NCI-H1048 (cell line): ENCODE measurements around the gene GPR55.
"Not testable (repeated sequence)": the region's sequence is repeated elsewhere in the genome, so short reads cannot be mapped to it uniquely, and the experiment has no call there.

ENCODE experiments used
- DNase-seq: peaks from one replicate; lab custom pipeline; 2025; lab: John Stamatoyannopoulos, UW

The GPR55 gene

DNA sequence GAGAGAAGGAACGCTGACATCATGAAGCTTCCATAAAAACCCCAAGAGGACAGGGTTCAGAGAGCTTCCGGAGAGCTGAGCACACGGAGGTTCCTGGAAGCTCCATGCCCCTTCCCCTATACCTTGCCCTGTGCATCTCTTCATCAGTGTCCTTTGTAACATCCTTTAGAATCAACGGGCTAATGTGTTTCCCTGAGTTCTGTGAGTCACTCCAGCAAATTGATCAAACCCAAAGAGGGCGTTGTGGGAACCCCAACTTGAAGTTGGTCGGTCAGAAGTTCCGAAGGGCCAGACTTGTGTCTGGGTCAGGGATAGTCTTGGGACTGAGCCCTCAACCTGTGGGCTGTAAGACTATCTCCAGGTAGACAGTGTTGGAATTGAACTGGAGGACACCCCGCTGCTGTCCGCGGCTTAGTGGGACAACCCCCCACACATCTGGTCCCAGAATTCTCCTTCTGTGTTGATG, 25.9 kb upstream of the GPR55 start:
- DNase-seq = no peak

DNA sequence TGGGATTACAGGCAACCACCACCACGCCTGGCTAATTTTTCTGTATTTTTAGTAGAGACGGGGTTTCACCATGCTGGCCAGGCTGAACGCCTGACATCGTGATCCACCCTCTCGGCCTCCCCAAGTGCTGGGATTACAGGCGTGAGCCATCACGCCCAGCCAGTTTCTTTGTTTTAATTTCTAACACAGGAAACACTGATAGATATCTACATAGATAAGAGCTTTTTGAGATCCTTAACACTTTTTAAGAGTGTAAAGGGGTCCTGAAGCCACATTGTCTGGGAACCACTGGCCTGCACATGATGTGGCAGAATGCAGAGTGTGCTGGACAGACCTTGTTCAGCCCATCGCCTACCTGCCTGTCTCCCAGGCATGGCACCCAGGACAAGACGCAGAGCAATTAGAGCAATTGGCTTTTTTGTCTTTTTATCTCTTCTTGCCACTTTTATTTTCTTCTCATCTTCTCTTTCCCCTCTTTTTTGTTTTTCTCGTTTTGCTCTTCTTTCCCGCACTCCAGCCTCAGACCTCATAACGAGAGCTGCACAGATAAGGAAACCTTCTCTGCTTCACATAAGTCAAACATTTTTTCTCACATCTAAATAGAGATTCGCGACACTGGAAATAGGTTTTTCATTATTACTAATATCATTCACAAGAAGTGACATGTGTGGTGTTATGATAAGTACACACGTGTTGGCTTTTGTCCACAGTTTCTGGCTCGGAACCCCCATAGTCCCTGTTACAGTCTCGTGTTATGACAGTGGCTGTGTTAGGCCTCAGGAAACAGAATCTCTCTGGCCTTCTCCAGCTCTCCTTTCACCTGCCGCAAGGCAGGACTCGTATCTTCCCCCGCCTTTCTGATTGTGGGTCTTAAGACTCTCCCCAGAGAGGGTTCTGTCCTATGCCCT, 25.2 kb upstream of the GPR55 start:
- DNase-seq = no peak

DNA sequence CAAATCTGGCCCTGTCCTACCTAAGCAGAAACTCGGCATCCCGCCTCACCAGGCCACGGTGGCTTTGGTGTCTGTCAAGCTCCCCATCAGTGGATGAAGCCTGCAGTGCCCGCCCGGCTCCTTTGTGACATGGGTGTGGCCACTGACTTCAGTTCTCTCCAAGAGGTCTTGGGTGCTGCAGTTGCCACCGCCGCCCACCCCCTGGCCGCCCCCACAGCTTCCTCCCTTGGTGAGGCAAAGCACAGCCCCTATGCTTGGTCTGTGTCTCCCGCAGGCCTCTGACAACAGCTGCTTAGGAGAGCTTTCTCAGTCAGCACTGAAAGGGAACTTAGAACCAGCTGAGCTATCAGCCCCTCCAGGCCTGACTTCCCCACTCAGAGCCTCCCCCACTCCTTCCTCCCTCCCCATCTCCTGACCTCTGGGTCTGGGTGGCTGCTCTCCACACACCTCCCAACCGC, 22.9 kb upstream of the GPR55 start:
- DNase-seq = no peak

DNA sequence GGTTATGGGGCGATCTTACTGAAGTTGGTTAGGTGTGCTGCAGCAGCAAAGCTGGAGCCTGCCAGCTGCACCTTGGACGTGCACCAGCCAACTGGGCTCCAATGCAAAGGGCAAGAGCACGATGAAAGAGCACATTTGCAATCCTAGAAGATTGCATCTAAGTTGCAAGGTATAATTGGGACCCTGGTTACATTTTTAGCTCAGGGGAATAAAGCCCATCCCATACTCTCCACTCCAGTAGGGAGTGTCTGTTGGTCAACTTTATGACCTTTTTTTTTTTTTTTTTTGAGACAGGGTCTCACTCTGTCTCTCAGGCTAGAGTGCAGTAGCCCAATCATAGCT, 22.2 kb upstream of the GPR55 start:
- DNase-seq = no peak

DNA sequence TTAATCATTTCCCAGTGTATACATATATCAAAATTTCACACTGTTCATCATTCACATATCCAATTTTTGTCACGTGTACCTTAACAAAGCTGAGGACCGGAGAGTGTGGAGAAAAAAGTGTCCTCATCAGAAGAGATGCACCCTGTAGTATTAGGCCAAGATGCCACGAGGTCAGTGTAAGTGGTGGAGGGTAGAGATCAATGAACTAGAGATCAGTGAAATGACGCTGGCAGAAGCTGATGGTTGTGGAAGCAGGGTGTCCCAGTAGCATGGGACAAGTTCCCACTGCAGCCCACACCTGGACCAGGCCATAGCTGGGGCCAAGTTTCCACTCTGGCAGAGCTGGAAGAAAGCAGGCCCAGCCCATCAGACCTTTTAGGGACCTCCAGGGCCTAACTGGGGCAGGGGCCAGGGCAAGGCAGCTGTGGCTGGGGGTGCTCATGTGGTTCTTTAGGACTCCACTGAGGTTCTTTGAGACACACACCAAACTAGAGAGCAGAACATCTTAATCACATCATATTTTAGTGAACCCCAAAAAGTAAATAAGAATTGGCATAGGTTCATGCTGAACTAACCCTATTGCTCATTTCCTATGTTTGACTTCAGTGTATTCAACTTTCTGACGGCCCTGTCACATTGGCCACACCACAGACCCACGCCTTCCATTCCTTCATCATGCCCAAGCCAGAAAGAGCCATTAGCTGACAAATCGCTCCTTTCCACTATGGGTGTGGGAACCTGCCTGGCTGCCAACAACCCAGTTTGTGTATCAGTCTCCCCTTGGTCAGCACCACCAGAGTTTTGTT, 21.6 kb upstream of the GPR55 start:
- no peak for DNase-seq

DNA sequence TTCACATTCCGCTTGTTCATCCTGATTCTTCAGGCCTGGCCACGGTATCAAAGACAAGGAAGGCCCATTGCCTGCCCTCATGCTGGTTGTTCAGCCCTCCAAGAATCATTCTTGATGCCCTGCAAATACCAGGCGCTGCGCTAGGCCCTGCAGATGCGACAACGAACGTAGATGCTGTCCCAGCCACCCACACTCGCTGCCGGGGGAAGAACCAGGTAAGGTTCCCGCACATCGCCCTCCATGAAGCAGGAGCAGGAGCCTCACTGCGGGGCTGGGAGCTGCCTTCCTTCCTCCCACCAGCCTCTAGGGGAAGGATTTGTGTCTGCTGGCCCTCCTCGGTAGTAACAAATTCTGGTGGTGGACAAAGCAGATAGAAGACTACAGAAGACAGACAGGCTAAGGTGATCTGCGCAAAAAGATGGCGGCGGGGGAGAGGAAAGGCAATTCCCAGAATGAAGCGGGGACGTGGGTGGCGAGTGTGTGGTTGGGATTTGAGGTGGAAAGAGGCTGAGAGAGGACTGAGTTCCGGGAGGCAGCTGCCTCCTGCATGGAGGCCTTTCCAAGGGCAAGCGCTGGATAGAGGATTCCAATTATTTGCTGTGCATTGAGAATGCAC, 19.8 kb upstream of the GPR55 start:
- DNase-seq = no peak

DNA sequence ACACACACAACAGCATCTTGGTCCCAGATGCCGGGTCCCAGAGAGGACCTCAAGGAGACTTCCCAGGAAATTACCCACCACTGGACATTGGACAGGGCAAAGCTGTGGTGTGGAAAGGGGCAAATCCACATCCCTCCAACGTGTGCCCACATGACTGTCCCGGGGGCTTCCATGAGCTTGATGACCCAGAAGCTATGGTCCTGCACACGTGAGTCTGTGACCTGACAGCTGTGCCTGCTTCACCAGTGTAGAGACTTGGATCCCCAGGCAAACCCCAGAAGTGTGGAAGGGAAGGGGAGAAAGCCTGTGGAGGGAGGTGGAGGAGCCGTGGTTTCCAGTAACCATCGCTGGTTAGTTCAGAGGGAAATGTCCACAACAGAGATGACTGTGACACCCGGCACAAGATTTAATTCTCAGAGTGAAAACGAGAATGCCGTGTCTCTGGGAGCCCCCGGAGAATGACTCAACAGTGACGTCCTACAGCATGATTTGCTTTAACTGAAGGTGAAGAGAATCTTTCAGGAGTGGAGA, 19.1 kb upstream of the GPR55 start:
- DNase-seq = no peak

DNA sequence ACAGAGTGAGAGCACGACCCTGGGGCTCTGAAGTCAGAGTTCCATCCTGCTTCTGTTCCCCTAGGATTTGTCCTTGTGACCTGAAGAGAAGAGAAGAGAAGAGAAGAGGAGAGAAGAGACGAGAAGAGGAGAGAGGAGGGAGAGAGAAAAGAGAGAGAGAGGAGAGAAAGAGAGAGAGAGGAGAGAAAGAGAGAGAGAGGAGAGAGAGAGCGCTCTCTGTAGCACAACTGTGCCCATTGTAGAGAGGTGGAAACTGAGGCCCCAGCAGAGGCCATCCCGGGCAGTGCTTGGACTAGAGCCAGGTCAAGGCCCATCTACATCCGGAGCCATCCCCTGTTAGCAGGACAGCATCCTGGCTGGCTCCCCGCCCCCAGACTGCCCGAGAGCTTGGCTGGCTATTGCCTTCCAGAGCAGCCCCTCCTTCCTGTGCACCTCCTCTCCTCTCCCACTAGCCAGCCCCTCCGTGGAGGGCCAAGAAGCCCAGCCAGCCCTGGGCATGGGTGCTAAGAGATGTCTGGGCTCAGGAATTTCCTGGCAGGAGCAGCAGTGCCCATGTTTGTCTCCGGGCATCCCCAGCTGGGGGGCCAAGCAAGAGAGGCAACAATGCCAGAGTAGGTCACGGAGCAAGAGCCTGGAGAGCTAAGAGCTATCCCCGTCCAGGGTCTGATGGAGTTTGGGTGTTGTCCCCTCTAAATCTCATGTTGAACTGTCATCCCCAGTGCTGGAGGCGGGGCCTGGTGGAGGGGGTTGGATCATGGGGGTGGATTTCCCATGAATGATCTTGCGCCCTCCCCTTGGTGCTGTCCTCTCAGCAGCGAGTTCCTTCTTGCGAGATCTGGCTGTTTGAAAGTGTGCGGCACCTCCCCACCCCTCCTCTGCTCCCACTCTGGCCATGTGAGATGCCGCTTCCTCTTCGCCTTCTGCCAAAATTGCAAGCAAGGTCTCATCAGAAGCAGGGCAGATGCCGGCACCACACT, 18.2 kb upstream of the GPR55 start:
- DNase-seq = no peak

DNA sequence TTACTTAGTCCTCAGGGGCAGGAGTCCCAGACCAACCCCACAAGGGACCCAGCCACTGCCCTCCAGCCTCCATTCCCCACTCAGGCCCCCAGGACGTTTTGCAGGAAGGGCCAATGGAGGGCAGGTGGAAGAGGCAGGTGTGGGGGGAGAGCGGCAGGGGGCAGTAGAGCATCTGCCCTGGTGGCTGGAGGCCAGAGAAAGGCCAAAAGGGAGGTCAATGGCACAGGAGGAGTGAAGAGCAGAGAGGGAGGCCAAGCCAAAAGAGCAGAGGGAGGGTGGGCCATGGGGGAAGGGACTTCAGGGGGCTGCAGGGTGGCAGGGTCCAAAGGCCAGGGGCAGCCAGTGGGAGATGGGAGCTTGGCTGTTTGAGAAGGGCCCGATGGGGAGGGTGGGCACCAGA, 17.3 kb upstream of the GPR55 start:
- no peak for DNase-seq

DNA sequence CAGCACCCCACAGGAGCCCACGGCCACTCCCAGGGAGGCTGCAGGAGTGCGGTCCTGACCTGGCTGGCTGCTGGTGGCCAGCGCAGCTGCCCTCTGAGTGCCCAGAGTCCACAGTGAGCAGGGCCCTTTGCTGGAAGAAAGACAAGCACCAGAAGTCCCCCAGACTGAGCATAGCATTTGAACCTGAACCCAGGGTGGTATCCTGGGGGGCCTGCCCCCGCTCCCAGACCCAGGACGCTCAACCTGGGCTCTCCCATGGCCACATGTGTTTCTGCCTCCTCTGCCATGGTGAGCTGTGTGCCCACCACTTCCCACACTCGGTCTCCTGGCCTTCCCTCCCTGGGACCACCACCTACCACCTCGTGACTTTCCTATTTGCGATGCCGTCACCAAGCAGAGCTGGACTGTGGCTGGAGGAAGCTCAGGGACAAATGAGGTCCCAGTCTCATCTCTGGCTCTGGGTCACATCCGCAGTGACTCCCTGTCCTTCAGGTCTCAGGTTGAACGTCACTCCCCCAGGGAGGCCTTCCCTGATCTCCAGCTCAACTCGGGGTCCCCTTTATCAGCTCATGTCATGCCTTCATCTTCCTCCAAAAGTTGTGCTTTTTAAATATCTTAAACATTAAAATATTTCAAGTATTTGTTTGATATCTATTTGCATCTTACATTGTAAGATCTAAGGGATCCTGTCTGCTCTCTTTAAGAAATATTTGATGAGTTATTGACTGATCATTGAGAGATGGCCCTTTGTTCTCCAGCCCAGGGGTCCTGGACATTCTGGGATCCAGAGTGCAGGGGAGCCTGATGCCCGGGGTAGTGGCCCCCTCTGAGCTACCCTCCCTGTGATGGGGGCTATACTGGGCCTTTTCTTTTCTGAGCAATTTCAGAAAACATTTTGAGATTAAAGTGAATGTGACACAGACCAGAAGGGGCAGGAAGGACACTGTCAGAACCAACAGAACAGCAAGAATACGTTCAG, 16.4 kb upstream of the GPR55 start:
- DNase-seq = no peak

DNA sequence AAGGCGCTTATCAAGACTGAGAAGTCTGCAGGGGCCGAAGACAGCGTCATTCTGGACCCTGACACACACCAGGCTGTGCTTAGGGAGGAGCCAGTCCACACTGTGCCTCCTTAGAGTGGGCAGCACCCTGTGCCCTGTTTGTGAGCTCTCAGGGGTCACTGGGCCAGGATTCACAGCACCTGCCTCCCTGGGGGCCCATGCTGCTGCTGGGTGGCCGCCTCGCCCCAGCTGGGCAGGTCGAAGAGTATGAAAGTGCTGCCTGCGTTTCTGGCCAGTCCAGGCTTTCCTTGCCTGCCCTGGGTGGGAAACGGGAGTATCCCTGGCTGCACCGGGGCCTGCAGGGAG, 15.4 kb upstream of the GPR55 start:
- DNase-seq = no peak

DNA sequence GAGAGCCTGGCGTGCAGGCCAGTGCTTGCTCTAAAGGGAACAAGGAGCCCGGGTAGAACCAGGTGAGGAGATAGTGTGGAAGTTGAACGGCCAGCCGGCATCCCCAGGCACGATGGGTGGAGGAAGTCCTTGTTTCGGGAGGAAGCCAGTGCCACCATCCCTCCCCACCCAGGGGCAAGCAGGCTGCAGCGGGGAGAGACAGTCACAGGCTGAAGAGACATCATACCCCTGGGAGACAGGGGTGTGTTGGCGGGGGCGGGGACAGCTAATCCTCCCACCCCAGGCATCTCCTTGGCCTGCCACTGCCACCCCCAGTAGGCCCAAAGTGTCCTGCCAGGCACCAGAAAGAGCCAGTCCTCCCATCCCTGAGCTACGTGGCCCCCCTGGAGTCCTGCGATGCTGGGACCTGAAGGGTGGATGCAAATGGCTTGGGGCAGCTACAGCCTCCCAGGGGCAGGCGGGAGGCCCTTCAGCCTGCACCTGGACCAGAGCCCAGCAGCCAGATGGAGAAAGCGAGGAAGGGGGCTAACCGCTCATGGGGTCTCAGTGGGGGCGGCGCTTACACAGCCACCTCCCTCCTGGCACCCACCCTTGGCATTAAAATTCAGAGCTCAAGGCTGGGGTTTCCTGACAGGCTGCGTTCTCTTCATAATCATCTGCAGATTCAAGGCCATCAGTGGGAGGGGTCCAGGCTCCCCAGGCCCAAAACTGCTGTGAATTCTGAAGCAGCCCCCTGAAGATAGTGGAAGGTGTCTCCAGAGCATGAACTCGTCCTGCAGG, 14.8 kb upstream of the GPR55 start:
- DNase-seq = no peak

DNA sequence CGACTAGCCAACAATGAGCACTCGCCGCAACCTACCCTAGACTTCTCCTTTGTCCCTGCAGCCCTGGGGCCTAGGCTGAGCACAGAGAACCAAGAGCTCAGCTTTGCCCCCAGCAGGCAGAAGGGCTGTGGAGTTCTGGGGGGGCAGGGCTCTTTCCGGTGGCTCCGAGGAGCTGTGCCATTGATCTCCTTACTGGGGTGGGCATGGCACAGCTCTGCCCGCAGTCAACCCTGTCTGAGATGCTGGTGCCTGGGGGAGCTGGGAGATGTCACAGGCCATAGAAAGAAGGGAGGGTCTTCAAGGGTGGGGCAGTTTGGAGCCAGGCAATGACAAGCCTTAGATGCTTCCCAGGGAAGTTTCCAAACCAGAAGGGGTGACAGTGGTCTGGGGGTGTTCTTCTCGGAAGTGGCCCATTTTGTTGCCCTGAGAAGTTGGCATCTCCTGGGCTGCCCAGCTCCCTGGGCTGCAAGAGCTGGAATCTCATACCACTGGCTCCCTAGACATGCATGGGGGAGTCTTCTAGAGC, 14.1 kb upstream of the GPR55 start:
- no peak for DNase-seq

DNA sequence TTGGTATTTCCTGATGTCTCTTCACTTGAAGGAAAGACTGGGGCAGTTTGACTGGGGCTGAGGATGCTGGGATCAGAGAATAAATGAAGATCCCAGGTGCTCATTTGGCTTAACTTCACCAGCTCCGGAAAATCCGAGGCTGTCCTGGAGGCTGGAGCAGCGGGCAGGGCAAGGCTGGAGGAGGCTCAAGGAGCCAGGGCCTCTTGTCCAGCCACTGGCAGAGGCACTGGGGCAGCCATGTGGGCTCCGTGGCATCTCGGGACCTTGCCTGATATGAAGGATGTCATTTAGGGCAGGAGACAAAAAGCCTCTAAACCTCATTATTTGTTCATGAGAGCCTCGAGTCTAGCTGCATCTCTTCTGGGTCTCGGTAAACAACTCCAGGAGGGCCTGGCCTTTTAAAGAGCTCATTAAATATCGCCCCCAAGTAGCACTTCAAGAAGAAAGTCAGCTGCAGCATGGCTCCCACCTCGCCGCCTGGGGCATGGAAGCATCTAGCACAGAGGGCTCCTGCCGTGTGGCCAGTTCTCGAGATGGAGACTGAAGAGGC, 13.5 kb upstream of the GPR55 start:
- no peak for DNase-seq

DNA sequence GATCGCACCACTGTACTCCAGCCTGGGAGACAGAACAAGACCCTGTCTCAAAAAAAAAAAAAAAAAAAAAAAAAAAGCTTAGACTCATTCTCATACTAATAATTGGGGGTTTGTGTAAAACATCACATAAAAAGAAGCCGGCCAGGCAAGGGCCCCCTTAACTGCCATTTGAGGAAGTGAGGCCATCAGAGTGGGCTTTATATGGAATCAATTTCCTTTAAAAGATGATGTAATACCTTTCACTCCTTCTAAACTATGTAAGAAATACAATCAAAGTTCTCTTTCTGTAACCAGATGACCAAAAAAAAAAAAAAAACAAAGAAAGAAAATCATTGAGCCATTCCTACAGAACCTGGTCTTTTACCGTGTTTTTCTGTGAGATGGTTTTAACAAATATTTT, 13.1 kb upstream of the GPR55 start:
- DNase-seq = no peak

DNA sequence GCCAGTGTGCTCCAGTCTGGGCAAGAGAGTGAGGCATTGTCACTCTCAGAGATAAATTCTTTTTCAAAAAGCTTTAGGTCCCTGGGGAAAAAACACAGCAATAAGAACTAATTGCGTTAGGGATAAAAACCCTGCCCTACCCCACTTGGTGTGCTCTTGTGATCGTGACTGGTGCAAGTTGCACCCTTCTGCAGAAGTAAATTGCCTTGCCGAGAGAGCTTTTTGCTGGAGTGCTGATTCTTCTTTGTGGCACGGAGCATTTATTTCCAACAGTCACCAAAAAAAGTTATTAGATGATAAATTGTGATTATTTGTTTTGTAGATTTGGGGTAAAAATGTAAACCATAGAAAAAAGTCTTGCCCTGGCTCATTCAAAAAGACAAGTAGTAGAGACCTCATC, 12.3 kb upstream of the GPR55 start:
- DNase-seq = no peak

DNA sequence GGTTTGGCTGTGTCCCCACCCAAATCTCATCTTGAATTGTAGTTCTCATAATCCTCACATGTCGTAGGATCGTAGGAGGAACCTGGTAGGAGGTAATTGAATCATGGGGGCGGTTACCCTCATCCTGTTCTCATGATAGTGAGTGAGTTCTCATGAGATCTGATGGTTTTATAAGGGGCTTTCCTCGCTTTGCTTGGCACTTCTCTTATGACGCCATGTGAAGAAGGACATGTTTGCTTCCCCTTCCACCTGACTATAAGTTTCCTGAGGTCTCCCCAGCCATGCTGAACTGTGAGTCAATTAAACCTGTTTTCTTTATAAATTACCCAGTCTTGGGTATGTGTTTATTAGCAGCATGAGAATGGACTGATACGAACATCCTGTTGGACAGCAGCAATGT, 11.2 kb upstream of the GPR55 start:
- not testable (repeated sequence) for DNase-seq

DNA sequence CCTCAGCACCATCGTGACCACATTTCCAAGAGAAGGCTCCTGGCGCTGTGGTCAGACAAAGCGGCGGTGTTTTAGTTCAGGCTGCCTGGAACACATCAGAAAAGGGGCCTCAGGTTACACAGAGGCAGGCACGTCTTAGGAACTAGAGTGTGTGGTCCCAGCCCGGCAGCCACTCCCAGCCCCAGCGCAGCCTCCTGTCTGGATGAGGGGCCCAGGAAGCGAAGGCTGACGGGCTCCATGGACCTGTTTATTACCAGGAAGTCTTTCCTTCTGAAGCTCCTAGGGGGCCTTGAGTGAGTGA, 10.0 kb upstream of the GPR55 start:
- no peak for DNase-seq
